DOHH2 (cell line): ENCODE data around the gene RIMS1.

Experiments used
- EZH2phosphoT487 ChIP-seq: fragments of 200-600 bp; sonication (generic); IDR thresholded peaks from 2 replicates; pipeline ENCODE4 v1.6.1; 2017; ENCODE audit warnings: borderline replicate concordance, mild to moderate bottlenecking, antibody characterized with exemption, low read length, moderate library complexity, mixed read lengths
- TF ChIP-seq, protein P1 (sequence below): fragments of 200-600 bp; sonication (generic); IDR thresholded peaks from one replicate; pipeline ENCODE4 v1.5.1; 2014; ENCODE audit warnings: antibody characterized with exemption, mild to moderate bottlenecking, low read depth, low read length; ENCODE audit not compliant: poor library complexity, severe bottlenecking

- TF ChIP-seq, protein P1, sequence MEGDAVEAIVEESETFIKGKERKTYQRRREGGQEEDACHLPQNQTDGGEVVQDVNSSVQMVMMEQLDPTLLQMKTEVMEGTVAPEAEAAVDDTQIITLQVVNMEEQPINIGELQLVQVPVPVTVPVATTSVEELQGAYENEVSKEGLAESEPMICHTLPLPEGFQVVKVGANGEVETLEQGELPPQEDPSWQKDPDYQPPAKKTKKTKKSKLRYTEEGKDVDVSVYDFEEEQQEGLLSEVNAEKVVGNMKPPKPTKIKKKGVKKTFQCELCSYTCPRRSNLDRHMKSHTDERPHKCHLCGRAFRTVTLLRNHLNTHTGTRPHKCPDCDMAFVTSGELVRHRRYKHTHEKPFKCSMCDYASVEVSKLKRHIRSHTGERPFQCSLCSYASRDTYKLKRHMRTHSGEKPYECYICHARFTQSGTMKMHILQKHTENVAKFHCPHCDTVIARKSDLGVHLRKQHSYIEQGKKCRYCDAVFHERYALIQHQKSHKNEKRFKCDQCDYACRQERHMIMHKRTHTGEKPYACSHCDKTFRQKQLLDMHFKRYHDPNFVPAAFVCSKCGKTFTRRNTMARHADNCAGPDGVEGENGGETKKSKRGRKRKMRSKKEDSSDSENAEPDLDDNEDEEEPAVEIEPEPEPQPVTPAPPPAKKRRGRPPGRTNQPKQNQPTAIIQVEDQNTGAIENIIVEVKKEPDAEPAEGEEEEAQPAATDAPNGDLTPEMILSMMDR = no peak
- no peak for TF ChIP-seq EZH2phosphoT487
Measured at GRCh38 chr6:71977884-71978283, 91.5 kb downstream of the RIMS1 start.
